Measurements from ENCODE around the gene PELI1.

PELI1 gene

GRCh38 chr2:64173156-64174135 is 29.2 kb upstream of the PELI1 start:
- Histone ChIP-seq H3K27me3 (ENCODE audit: control insufficient read depth, insufficient read depth, low read length) (no peaks in the 10 kb centered on the region), H3K4me1 (ENCODE audit: control insufficient read depth, insufficient read depth, low read length) (peaks cover 11% of the 10 kb centered on the region), H3K9me3 (ENCODE audit: control insufficient read depth, insufficient read depth, low read length) (no peaks in the 10 kb centered on the region), H3K36me3 (ENCODE audit: control insufficient read depth, insufficient read depth, low read length) (no peaks in the 10 kb centered on the region), H3K9ac (ENCODE audit: low read depth, low read length) (no peak overlapping the region), H3K4me3 (ENCODE audit: low read depth, low read length) (no peak overlapping the region)

GRCh38 chr2:64168756-64169155 is 24.5 kb upstream of the PELI1 start:
- Histone ChIP-seq H3K4me1 (ENCODE audit: control insufficient read depth, insufficient read depth, low read length) (peaks cover 8% of the 10 kb centered on the region), H3K36me3 (ENCODE audit: control insufficient read depth, insufficient read depth, low read length) (no peaks in the 10 kb centered on the region)

GRCh38 chr2:64168201-64168600 is 24.0 kb upstream of the PELI1 start:
- no peak overlapping the region for H3K9ac ChIP-seq (ENCODE audit: low read depth, low read length)
- no peaks in the 10 kb centered on the region for H3K27me3 ChIP-seq (ENCODE audit: control insufficient read depth, insufficient read depth, low read length)
- H3K36me3 ChIP-seq (ENCODE audit: control insufficient read depth, insufficient read depth, low read length) = no peaks in the 10 kb centered on the region
- no peak overlapping the region for H3K4me3 ChIP-seq (ENCODE audit: low read depth, low read length)
- no peaks in the 10 kb centered on the region for H3K9me3 ChIP-seq (ENCODE audit: control insufficient read depth, insufficient read depth, low read length)
- H3K4me1 ChIP-seq (ENCODE audit: control insufficient read depth, insufficient read depth, low read length) = peaks cover 4% of the 10 kb centered on the region

More at GRCh38 chr2:64168756-64169155, 24.5 kb upstream of the PELI1 start:
- H3K9me3 ChIP-seq (ENCODE audit: control insufficient read depth, insufficient read depth, low read length) = no peaks in the 10 kb centered on the region
- H3K27me3 ChIP-seq (ENCODE audit: control insufficient read depth, insufficient read depth, low read length) = no peaks in the 10 kb centered on the region
- H3K4me3 ChIP-seq (ENCODE audit: low read depth, low read length) = no peak overlapping the region
- no peak overlapping the region for H3K9ac ChIP-seq (ENCODE audit: low read depth, low read length)

- H3K9ac ChIP-seq (ENCODE audit: low read depth, low read length) = no peak overlapping the region
- H3K4me3 ChIP-seq (ENCODE audit: low read depth, low read length) = no peak overlapping the region
- peaks cover 2% of the 10 kb centered on the region for H3K4me1 ChIP-seq (ENCODE audit: control insufficient read depth, insufficient read depth, low read length)
- no peaks in the 10 kb centered on the region for H3K9me3 ChIP-seq (ENCODE audit: control insufficient read depth, insufficient read depth, low read length)
- H3K27me3 ChIP-seq (ENCODE audit: control insufficient read depth, insufficient read depth, low read length) = no peaks in the 10 kb centered on the region
- H3K36me3 ChIP-seq (ENCODE audit: control insufficient read depth, insufficient read depth, low read length) = no peaks in the 10 kb centered on the region
Observed at GRCh38 chr2:64166637-64167420, 22.6 kb upstream of the PELI1 start.

- Histone ChIP-seq H3K27me3 (ENCODE audit: control insufficient read depth, insufficient read depth, low read length) (no peaks in the 10 kb centered on the region), H3K4me1 (ENCODE audit: control insufficient read depth, insufficient read depth, low read length) (no peaks in the 10 kb centered on the region), H3K4me3 (ENCODE audit: low read depth, low read length) (no peak overlapping the region), H3K9ac (ENCODE audit: low read depth, low read length) (no peak overlapping the region), H3K9me3 (ENCODE audit: control insufficient read depth, insufficient read depth, low read length) (no peaks in the 10 kb centered on the region), H3K36me3 (ENCODE audit: control insufficient read depth, insufficient read depth, low read length) (no peaks in the 10 kb centered on the region)
Observed at GRCh38 chr2:64166212-64166611, 22.0 kb upstream of the PELI1 start.

- Histone ChIP-seq H3K9me3 (ENCODE audit: control insufficient read depth, insufficient read depth, low read length) (no peaks in the 10 kb centered on the region), H3K9ac (ENCODE audit: low read depth, low read length) (no peak overlapping the region), H3K4me3 (ENCODE audit: low read depth, low read length) (no peak overlapping the region), H3K36me3 (ENCODE audit: control insufficient read depth, insufficient read depth, low read length) (no peaks in the 10 kb centered on the region), H3K4me1 (ENCODE audit: control insufficient read depth, insufficient read depth, low read length) (no peaks in the 10 kb centered on the region), H3K27me3 (ENCODE audit: control insufficient read depth, insufficient read depth, low read length) (no peaks in the 10 kb centered on the region)
Observed at GRCh38 chr2:64165706-64166105, 21.5 kb upstream of the PELI1 start.

- Histone ChIP-seq H3K9me3 (ENCODE audit: control insufficient read depth, insufficient read depth, low read length) (no peaks in the 10 kb centered on the region), H3K4me3 (ENCODE audit: low read depth, low read length) (no peak overlapping the region), H3K4me1 (ENCODE audit: control insufficient read depth, insufficient read depth, low read length) (no peaks in the 10 kb centered on the region), H3K9ac (ENCODE audit: low read depth, low read length) (no peak overlapping the region), H3K36me3 (ENCODE audit: control insufficient read depth, insufficient read depth, low read length) (no peaks in the 10 kb centered on the region), H3K27me3 (ENCODE audit: control insufficient read depth, insufficient read depth, low read length) (no peaks in the 10 kb centered on the region)
Observed at GRCh38 chr2:64164629-64165028, 20.4 kb upstream of the PELI1 start.

GRCh38 chr2:64162516-64162915 is 18.3 kb upstream of the PELI1 start:
- Histone ChIP-seq H3K27me3 (ENCODE audit: control insufficient read depth, insufficient read depth, low read length) (no peaks in the 10 kb centered on the region), H3K9me3 (ENCODE audit: control insufficient read depth, insufficient read depth, low read length) (no peaks in the 10 kb centered on the region), H3K36me3 (ENCODE audit: control insufficient read depth, insufficient read depth, low read length) (no peaks in the 10 kb centered on the region), H3K4me1 (ENCODE audit: control insufficient read depth, insufficient read depth, low read length) (no peaks in the 10 kb centered on the region), H3K9ac (ENCODE audit: low read depth, low read length) (no peak overlapping the region), H3K4me3 (ENCODE audit: low read depth, low read length) (no peak overlapping the region)

- Histone ChIP-seq H3K27me3 (ENCODE audit: control insufficient read depth, insufficient read depth, low read length) (no peaks in the 10 kb centered on the region), H3K36me3 (ENCODE audit: control insufficient read depth, insufficient read depth, low read length) (no peaks in the 10 kb centered on the region), H3K9ac (ENCODE audit: low read depth, low read length) (no peak overlapping the region), H3K4me1 (ENCODE audit: control insufficient read depth, insufficient read depth, low read length) (peaks cover 3% of the 10 kb centered on the region), H3K4me3 (ENCODE audit: low read depth, low read length) (no peak overlapping the region), H3K9me3 (ENCODE audit: control insufficient read depth, insufficient read depth, low read length) (no peaks in the 10 kb centered on the region)
Observed at GRCh38 chr2:64157792-64158191, 13.6 kb upstream of the PELI1 start.

- no peaks in the 10 kb centered on the region for H3K36me3 ChIP-seq (ENCODE audit: control insufficient read depth, insufficient read depth, low read length)
- no peaks in the 10 kb centered on the region for H3K9me3 ChIP-seq (ENCODE audit: control insufficient read depth, insufficient read depth, low read length)
- peaks cover 6% of the 10 kb centered on the region for H3K4me1 ChIP-seq (ENCODE audit: control insufficient read depth, insufficient read depth, low read length)
- H3K27me3 ChIP-seq (ENCODE audit: control insufficient read depth, insufficient read depth, low read length) = no peaks in the 10 kb centered on the region
- no peak overlapping the region for H3K4me3 ChIP-seq (ENCODE audit: low read depth, low read length)
- no peak overlapping the region for H3K9ac ChIP-seq (ENCODE audit: low read depth, low read length)
Observed at GRCh38 chr2:64153811-64154210, 9.6 kb upstream of the PELI1 start.

GRCh38 chr2:64151476-64151875 is 7.3 kb upstream of the PELI1 start:
- Histone ChIP-seq H3K9me3 (ENCODE audit: control insufficient read depth, insufficient read depth, low read length) (no peaks in the 10 kb centered on the region), H3K9ac (ENCODE audit: low read depth, low read length) (no peak overlapping the region), H3K36me3 (ENCODE audit: control insufficient read depth, insufficient read depth, low read length) (no peaks in the 10 kb centered on the region), H3K4me3 (ENCODE audit: low read depth, low read length) (no peak overlapping the region), H3K4me1 (ENCODE audit: control insufficient read depth, insufficient read depth, low read length) (peaks cover 6% of the 10 kb centered on the region), H3K27me3 (ENCODE audit: control insufficient read depth, insufficient read depth, low read length) (no peaks in the 10 kb centered on the region)
